GM21717 (cell line): Measurements from ENCODE around the gene FCAMR.

Source experiments
- ATAC-seq: cut with Tn5 transposase; IDR thresholded peaks from one replicate; pipeline ENCODE4 v1.9.1; 2021; ENCODE audit warnings: mild to moderate bottlenecking, moderate library complexity; ENCODE audit not compliant: unreplicated experiment

The FCAMR gene

GRCh38 chr1:207000651-207001291 is 30.5 kb upstream of the FCAMR start:
- ATAC-seq: no peak

GRCh38 chr1:206998816-206999215 is 28.6 kb upstream of the FCAMR start:
- no peak for ATAC-seq

GRCh38 chr1:206992790-206993189 is 22.5 kb upstream of the FCAMR start:
- no peak for ATAC-seq

- ATAC-seq: no peak
Measured at GRCh38 chr1:206987873-206988272, 17.6 kb upstream of the FCAMR start.

GRCh38 chr1:206986885-206987284 is 16.6 kb upstream of the FCAMR start:
- ATAC-seq: no peak

GRCh38 chr1:206986402-206986801 is 16.1 kb upstream of the FCAMR start:
- no peak for ATAC-seq

- no peak for ATAC-seq
Measured at GRCh38 chr1:206985162-206985749, 15.0 kb upstream of the FCAMR start.

GRCh38 chr1:206982216-206982615 is 12.0 kb upstream of the FCAMR start:
- peak; percentile 62 for ATAC-seq

GRCh38 chr1:206979379-206980043 is 9.3 kb upstream of the FCAMR start:
- no peak for ATAC-seq

- ATAC-seq: no peak
Measured at GRCh38 chr1:206978259-206978658, 8.0 kb upstream of the FCAMR start.

- no peak for ATAC-seq
Measured at GRCh38 chr1:206975306-206975705, 5.0 kb upstream of the FCAMR start.

GRCh38 chr1:206974140-206974539 is 3.9 kb upstream of the FCAMR start:
- ATAC-seq: no peak

- no peak for ATAC-seq
Measured at GRCh38 chr1:206972728-206973127, 2.5 kb upstream of the FCAMR start.

- no peak for ATAC-seq
Measured at GRCh38 chr1:206971029-206971655, 882 bp upstream of the FCAMR start.

GRCh38 chr1:206969090-206969489 is 1.2 kb downstream of the FCAMR start:
- no peak for ATAC-seq

GRCh38 chr1:206967096-206967849 is 3.0 kb downstream of the FCAMR start:
- peak; percentile 52 for ATAC-seq

- no peak for ATAC-seq
Measured at GRCh38 chr1:206965781-206966180, 4.5 kb downstream of the FCAMR start.

- no peak for ATAC-seq
Measured at GRCh38 chr1:206963740-206964139, 6.5 kb downstream of the FCAMR start.

GRCh38 chr1:206963119-206963712 is 7.0 kb downstream of the FCAMR start:
- no peak for ATAC-seq

- no peak for ATAC-seq
Measured at GRCh38 chr1:206962272-206962671, 8.0 kb downstream of the FCAMR start.

- ATAC-seq: no peak
Measured at GRCh38 chr1:206961668-206962067, 8.6 kb downstream of the FCAMR start.
